Ovary (tissue), 9 donors: Measurements from ENCODE around the gene ITSN1. TPM values are rescaled to one million over a fixed set of nuclear protein-coding genes. Genes with fewer than 3 reads are reported as not detected.

Experiments used
- polyA plus RNA-seq, 2 donors: library from polyadenylated mRNA; stranded (reverse); fragments of 200-250 nt in 1 of 2; fragments of 350-450 nt in 1 of 2; fragmentation: Illumina TruSeq in 1 of 2; extraction: RNeasy Lipid Tissue Mini Kit (QIAGEN cat#74804) in 1 of 2; gene quantifications; one replicate each; pipeline ENCODE4 v1.2.3, GENCODE V29; 2013 to 2014
- total RNA-seq, 7 donors: library from RNA; depleted of rRNA in 2 of 7; stranded (reverse); fragments of >200 nt in 2 of 7; fragmentation: NEBNext Ultra II Directional in 3 of 7; extraction: Animal tissue kit (Norgen Biotek cat#: 25700) in 3 of 7; gene quantifications; one replicate each; pipeline versions ENCODE4 v1.1.0 to v1.2.4, GENCODE V29; 2016 to 2023
- donor health status: DM: no; HTN: no; CAD: no; lungs with moderate emphysema.
- donor health status: DM: no; HTN: no; CAD: no.
- donor health status: Bipolar disorder and iron deficiency.
- donor health status: DM: yes; HTN: yes; CAD: no.
- donor health status: DM: no; HTN: no; CAD: no.
- donor health status: DM: yes; HTN: yes; CAD: no.

ITSN1 gene
- total and polyA plus RNA-seq, 9 donors, result 22.6 to 61.3 (median 36.4) TPM

Other genes starting within 250 kb of the ITSN1 start
- 10 to 100 TPM; 39.6 to 54.5 (median 46.7) TPM for gene IFNGR2, start 239.1 kb upstream of the ITSN1 start, total RNA-seq
- gene IFNGR2, start 239.1 kb upstream of the ITSN1 start, polyA plus RNA-seq, result 100 to 1,000 TPM in 1 of 2 donors, 10 to 100 TPM in 1; 43.7 to 125 TPM
- 100 to 1,000 TPM in 1 of 7 donors, 10 to 100 TPM in 6; 58.9 to 122 (median 81.1) TPM for gene TMEM50B, start 162.5 kb upstream of the ITSN1 start, total RNA-seq
- gene TMEM50B, start 162.5 kb upstream of the ITSN1 start, polyA plus RNA-seq, result 10 to 100 TPM; 50.1 to 75.4 TPM
- 1 to 10 TPM in 4 of 7 donors, under 1 TPM in 3; 0.34 to 1.7 (median 1.2) TPM for gene DNAJC28, start 150.8 kb upstream of the ITSN1 start, total RNA-seq
- gene DNAJC28, start 150.8 kb upstream of the ITSN1 start, polyA plus RNA-seq, result 1 to 10 TPM in 1 of 2 donors, under 1 TPM in 1; 0.62 to 2.6 TPM
- gene GART, start 100.4 kb upstream of the ITSN1 start, total RNA-seq, result 10 to 100 TPM; 41.0 to 84.4 (median 51.9) TPM
- 10 to 100 TPM; 17.5 to 57.5 TPM for gene GART, start 100.4 kb upstream of the ITSN1 start, polyA plus RNA-seq
- 100 to 1,000 TPM; 216 to 351 (median 271) TPM for gene SON, start 99.5 kb upstream of the ITSN1 start, total RNA-seq
- 100 to 1,000 TPM; 107 to 263 TPM for gene SON, start 99.5 kb upstream of the ITSN1 start, polyA plus RNA-seq
- 10 to 100 TPM in 4 of 7 donors, 1 to 10 TPM in 3; 5.1 to 14.1 (median 10.3) TPM for gene DONSON, start 53.8 kb upstream of the ITSN1 start, total RNA-seq
- gene DONSON, start 53.8 kb upstream of the ITSN1 start, polyA plus RNA-seq, result 10 to 100 TPM in 1 of 2 donors, 1 to 10 TPM in 1; 9.1 to 12.1 TPM
- gene CRYZL1, start 760 bp upstream of the ITSN1 start, total RNA-seq, result 10 to 100 TPM; 27.2 to 59.6 (median 45.9) TPM
- 10 to 100 TPM; 27.0 to 59.5 TPM for gene CRYZL1, start 760 bp upstream of the ITSN1 start, polyA plus RNA-seq